H1 (cell line): Measurements from ENCODE around the gene PDHX.

Experiments used
- EP300 ChIP-seq, 2 experiments: IDR thresholded peaks; 1 replicate in 1 of 2; 2 replicates in 1 of 2; pipeline ENCODE4 v1.6.1; 2011 to 2012; ENCODE audit warnings: low read depth in 2 of 2, low read length in 2 of 2, mild to moderate bottlenecking in 2 of 2, borderline replicate concordance in 1 of 2, inconsistent platforms in 1 of 2, moderate library complexity in 1 of 2
- KDM1A ChIP-seq: fragments of 200-600, 300-600 bp; sonication (generic); IDR thresholded peaks from 2 replicates; pipeline ENCODE4 v1.7.1; 2016; ENCODE audit warnings: mild to moderate bottlenecking, low read length, borderline replicate concordance
- RAD21 ChIP-seq, 2 experiments: IDR thresholded peaks in 1 of 2; conservative IDR thresholded peaks in 1 of 2; 2 replicates each; pipeline ENCODE4 v1.6.1; 2011; ENCODE audit warnings: low read depth in 2 of 2, low read length in 2 of 2, improper control_type of control experiment in 1 of 2, inconsistent platforms in 1 of 2, mild to moderate bottlenecking in 1 of 2, moderate library complexity in 1 of 2
- SIN3A ChIP-seq, 2 experiments: IDR thresholded peaks in 1 of 2; conservative IDR thresholded peaks in 1 of 2; 2 replicates each; pipeline ENCODE4 v1.6.1; 2011 to 2012; ENCODE audit warnings: low read length in 2 of 2, improper control_type of control experiment in 1 of 2, low read depth in 1 of 2, mild to moderate bottlenecking in 1 of 2
- TF ChIP-seq, protein P1 (sequence below), 3 experiments: IDR thresholded peaks; 1 replicate in 2 of 3; 2 replicates in 1 of 3; pipeline versions ENCODE4 v1.5.1 to v1.6.1; 2011; ENCODE audit warnings: low read length in 3 of 3, mild to moderate bottlenecking in 3 of 3, inconsistent platforms in 2 of 3, low read depth in 1 of 3, moderate library complexity in 1 of 3; ENCODE audit not compliant: insufficient read depth in 1 of 3; ENCODE audit errors: control extremely low read depth in 1 of 3
- TF ChIP-seq, protein P2 (sequence below): IDR thresholded peaks from 2 replicates; pipeline ENCODE4 v1.6.1; 2011; ENCODE audit warnings: low read length, improper control_type of control experiment
- TF ChIP-seq, protein P3 (sequence below): fragments of 300-600 bp; sonication (generic); IDR thresholded peaks from 2 replicates; pipeline ENCODE4 v1.7.1; 2012; ENCODE audit warnings: low read length, moderate library complexity, mild to moderate bottlenecking, inconsistent platforms; ENCODE audit not compliant: insufficient replicate concordance

DNA sequence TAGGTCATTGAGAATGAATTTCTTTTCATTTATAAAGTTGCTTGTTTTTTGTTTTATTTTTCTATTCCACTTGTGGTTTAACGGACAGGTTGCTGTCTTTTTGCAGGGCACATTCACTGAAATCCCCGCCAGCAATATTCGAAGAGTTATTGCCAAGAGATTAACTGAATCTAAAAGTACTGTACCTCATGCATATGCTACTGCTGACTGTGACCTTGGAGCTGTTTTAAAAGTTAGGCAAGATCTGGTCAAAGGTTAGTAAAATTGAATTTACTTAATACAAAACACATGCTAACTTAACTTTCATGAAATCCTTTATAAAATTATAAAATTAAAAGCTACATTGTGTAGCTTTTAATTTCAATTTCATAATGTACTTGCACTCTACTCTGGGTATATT is 53.6 kb downstream of the PDHX start:
- TF ChIP-seq, protein P1, sequence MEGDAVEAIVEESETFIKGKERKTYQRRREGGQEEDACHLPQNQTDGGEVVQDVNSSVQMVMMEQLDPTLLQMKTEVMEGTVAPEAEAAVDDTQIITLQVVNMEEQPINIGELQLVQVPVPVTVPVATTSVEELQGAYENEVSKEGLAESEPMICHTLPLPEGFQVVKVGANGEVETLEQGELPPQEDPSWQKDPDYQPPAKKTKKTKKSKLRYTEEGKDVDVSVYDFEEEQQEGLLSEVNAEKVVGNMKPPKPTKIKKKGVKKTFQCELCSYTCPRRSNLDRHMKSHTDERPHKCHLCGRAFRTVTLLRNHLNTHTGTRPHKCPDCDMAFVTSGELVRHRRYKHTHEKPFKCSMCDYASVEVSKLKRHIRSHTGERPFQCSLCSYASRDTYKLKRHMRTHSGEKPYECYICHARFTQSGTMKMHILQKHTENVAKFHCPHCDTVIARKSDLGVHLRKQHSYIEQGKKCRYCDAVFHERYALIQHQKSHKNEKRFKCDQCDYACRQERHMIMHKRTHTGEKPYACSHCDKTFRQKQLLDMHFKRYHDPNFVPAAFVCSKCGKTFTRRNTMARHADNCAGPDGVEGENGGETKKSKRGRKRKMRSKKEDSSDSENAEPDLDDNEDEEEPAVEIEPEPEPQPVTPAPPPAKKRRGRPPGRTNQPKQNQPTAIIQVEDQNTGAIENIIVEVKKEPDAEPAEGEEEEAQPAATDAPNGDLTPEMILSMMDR (IDR thresholded peaks at IDR 0.05; ENCODE audit: control extremely low read depth in 1 of 3, insufficient read depth in 1 of 3, low read depth in 1 of 3, low read length in 3 of 3): no peak
- TF ChIP-seq, protein P2, sequence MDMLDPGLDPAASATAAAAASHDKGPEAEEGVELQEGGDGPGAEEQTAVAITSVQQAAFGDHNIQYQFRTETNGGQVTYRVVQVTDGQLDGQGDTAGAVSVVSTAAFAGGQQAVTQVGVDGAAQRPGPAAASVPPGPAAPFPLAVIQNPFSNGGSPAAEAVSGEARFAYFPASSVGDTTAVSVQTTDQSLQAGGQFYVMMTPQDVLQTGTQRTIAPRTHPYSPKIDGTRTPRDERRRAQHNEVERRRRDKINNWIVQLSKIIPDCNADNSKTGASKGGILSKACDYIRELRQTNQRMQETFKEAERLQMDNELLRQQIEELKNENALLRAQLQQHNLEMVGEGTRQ: no peak
- TF ChIP-seq RAD21 (IDR thresholded peaks at IDR 0.05 in 1 of 2, conservative IDR thresholded peaks at IDR 0.05 in 1 of 2; ENCODE audit: low read depth in 2 of 2, low read length in 2 of 2): no peak
- TF ChIP-seq EP300 (IDR thresholded peaks at IDR 0.05; ENCODE audit: borderline replicate concordance in 1 of 2, low read depth in 2 of 2, low read length in 2 of 2): no peak
- TF ChIP-seq KDM1A: no peak
- no peak for TF ChIP-seq SIN3A (conservative IDR thresholded peaks at IDR 0.05 in 1 of 2, IDR thresholded peaks at IDR 0.05 in 1 of 2; ENCODE audit: low read depth in 1 of 2, low read length in 2 of 2)
- TF ChIP-seq, protein P3, sequence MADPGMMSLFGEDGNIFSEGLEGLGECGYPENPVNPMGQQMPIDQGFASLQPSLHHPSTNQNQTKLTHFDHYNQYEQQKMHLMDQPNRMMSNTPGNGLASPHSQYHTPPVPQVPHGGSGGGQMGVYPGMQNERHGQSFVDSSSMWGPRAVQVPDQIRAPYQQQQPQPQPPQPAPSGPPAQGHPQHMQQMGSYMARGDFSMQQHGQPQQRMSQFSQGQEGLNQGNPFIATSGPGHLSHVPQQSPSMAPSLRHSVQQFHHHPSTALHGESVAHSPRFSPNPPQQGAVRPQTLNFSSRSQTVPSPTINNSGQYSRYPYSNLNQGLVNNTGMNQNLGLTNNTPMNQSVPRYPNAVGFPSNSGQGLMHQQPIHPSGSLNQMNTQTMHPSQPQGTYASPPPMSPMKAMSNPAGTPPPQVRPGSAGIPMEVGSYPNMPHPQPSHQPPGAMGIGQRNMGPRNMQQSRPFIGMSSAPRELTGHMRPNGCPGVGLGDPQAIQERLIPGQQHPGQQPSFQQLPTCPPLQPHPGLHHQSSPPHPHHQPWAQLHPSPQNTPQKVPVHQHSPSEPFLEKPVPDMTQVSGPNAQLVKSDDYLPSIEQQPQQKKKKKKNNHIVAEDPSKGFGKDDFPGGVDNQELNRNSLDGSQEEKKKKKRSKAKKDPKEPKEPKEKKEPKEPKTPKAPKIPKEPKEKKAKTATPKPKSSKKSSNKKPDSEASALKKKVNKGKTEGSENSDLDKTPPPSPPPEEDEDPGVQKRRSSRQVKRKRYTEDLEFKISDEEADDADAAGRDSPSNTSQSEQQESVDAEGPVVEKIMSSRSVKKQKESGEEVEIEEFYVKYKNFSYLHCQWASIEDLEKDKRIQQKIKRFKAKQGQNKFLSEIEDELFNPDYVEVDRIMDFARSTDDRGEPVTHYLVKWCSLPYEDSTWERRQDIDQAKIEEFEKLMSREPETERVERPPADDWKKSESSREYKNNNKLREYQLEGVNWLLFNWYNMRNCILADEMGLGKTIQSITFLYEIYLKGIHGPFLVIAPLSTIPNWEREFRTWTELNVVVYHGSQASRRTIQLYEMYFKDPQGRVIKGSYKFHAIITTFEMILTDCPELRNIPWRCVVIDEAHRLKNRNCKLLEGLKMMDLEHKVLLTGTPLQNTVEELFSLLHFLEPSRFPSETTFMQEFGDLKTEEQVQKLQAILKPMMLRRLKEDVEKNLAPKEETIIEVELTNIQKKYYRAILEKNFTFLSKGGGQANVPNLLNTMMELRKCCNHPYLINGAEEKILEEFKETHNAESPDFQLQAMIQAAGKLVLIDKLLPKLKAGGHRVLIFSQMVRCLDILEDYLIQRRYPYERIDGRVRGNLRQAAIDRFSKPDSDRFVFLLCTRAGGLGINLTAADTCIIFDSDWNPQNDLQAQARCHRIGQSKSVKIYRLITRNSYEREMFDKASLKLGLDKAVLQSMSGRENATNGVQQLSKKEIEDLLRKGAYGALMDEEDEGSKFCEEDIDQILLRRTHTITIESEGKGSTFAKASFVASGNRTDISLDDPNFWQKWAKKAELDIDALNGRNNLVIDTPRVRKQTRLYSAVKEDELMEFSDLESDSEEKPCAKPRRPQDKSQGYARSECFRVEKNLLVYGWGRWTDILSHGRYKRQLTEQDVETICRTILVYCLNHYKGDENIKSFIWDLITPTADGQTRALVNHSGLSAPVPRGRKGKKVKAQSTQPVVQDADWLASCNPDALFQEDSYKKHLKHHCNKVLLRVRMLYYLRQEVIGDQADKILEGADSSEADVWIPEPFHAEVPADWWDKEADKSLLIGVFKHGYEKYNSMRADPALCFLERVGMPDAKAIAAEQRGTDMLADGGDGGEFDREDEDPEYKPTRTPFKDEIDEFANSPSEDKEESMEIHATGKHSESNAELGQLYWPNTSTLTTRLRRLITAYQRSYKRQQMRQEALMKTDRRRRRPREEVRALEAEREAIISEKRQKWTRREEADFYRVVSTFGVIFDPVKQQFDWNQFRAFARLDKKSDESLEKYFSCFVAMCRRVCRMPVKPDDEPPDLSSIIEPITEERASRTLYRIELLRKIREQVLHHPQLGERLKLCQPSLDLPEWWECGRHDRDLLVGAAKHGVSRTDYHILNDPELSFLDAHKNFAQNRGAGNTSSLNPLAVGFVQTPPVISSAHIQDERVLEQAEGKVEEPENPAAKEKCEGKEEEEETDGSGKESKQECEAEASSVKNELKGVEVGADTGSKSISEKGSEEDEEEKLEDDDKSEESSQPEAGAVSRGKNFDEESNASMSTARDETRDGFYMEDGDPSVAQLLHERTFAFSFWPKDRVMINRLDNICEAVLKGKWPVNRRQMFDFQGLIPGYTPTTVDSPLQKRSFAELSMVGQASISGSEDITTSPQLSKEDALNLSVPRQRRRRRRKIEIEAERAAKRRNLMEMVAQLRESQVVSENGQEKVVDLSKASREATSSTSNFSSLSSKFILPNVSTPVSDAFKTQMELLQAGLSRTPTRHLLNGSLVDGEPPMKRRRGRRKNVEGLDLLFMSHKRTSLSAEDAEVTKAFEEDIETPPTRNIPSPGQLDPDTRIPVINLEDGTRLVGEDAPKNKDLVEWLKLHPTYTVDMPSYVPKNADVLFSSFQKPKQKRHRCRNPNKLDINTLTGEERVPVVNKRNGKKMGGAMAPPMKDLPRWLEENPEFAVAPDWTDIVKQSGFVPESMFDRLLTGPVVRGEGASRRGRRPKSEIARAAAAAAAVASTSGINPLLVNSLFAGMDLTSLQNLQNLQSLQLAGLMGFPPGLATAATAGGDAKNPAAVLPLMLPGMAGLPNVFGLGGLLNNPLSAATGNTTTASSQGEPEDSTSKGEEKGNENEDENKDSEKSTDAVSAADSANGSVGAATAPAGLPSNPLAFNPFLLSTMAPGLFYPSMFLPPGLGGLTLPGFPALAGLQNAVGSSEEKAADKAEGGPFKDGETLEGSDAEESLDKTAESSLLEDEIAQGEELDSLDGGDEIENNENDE: no peak
